Heart left ventricle (tissue), 16 donors: ENCODE results near the gene RARRES1. TPM values are rescaled to one million over a fixed set of nuclear protein-coding genes. Genes with fewer than 3 reads are reported as not detected.

ENCODE experiments used
- ATAC-seq, 4 donors: fragments of 200-7000 bp; cut with Tn5 transposase; one replicate each; pipeline ENCODE4 v1.9.1; 2020 to 2022; ENCODE audit warnings: moderate library complexity in 4 of 4, mild to moderate bottlenecking in 3 of 4, moderate number of reproducible peaks in 1 of 4
- DNase-seq, 5 donors: peaks; one replicate each; pipeline ENCODE4 v3.0.0-alpha.2; 2020
- H3K27ac ChIP-seq, 12 donors: fragments of 200-600 bp; sonication (generic) in 4 of 12; one replicate each; pipeline versions ENCODE4 v1.5.0 to v1.8.0; 2016 to 2022; ENCODE audit warnings: mild to moderate bottlenecking in 2 of 12
- H3K27me3 ChIP-seq, 9 donors: fragments of 200-600 bp; sonication (generic) in 2 of 9; one replicate each; pipeline versions ENCODE4 v1.5.1 to v1.8.0; 2016 to 2022; ENCODE audit warnings: mild to moderate bottlenecking in 3 of 9
- H3K36me3 ChIP-seq, 9 donors: fragments of 200-600 bp; sonication (generic) in 2 of 9; one replicate each; pipeline versions ENCODE4 v1.5.0 to v1.8.0; 2018 to 2022; ENCODE audit warnings: mild to moderate bottlenecking in 2 of 9
- H3K4me1 ChIP-seq, 12 donors: fragments of 200-600 bp; sonication (generic) in 4 of 12; one replicate each; pipeline versions ENCODE4 v1.5.0 to v1.8.0; 2016 to 2022; ENCODE audit warnings: mild to moderate bottlenecking in 3 of 12
- H3K4me3 ChIP-seq, 12 donors: fragments of 200-600 bp; sonication (generic) in 4 of 12; one replicate each; pipeline versions ENCODE4 v1.5.0 to v1.8.0; 2017 to 2022; ENCODE audit warnings: mild to moderate bottlenecking in 9 of 12, moderate library complexity in 4 of 12
- H3K9me3 ChIP-seq, 12 donors: fragments of 200-600 bp; sonication (generic) in 4 of 12; one replicate each; pipeline versions ENCODE4 v1.5.0 to v1.8.0; 2016 to 2022; ENCODE audit warnings: mild to moderate bottlenecking in 1 of 12
- CTCF ChIP-seq, 12 donors: fragments of 200-600 bp; sonication (generic) in 4 of 12; IDR thresholded peaks; one replicate each; pipeline versions ENCODE4 v1.5.0 to v1.8.0; 2018 to 2022; ENCODE audit warnings: antibody characterized with exemption in 12 of 12, mild to moderate bottlenecking in 5 of 12
- POLR2A ChIP-seq, 2 donors: fragments of 450-650 bp; IDR thresholded peaks; one replicate each; pipeline ENCODE4 v1.6.1; 2017; ENCODE audit warnings: antibody characterized with exemption in 2 of 2, mild to moderate bottlenecking in 2 of 2, moderate library complexity in 2 of 2
- WGBS, 4 donors: extraction: QIAGEN DNeasy Blood & Tissue Kit in 2 of 4; methylation state at CpG; one replicate each; pipeline versions ENCODE4 v1.1.5 to v1.1.7; 2013 to 2018; 5-methylcytosine and 5-hydroxymethylcytosine counted together
- intact Hi-C, 10 donors: fragments of 100-400 bp; cut with DNase I; formaldehyde crosslinking; loops; one replicate each; pipeline versions ENCODE4 v1.11.1 to v1.14.2; 2022
- polyA plus RNA-seq, 2 donors: library from polyadenylated mRNA; stranded (reverse); fragments of 200-250 nt; gene quantifications; one replicate each; pipeline ENCODE4 v1.2.3, GENCODE V29; 2013
- total RNA-seq, 9 donors: library from RNA; depleted of rRNA in 2 of 9; stranded (reverse); fragments of >200 nt in 2 of 9; fragmentation: NEBNext Ultra II Directional in 3 of 9; extraction: Animal tissue kit (Norgen Biotek cat#: 25700) in 3 of 9; gene quantifications; one replicate each; pipeline versions ENCODE4 v1.1.0 to v1.2.4, GENCODE V29; 2016 to 2023
- donor health status: ischemic (EF 13 %, LVEDD 7.1; RV severe dilation, severe dysfunction).
- donor health status: healthy with polysubstance abuse.
- donor health status: DM: no; HTN: yes; CAD: no.
- donor health status: DM: no; HTN: no; CAD: no.
- donor health status: ischemic (EF 25% LVEDD 6.9; RV normal size, moderate dysfunction).
- donor health status: ischemic (EF 25% LVEDD 5.7; RV mildly dilated, moderate dysfunction).
- donor health status: healthy.
- donor health status: DM: yes; HTN: yes; CAD: no.
- donor health status: ischemic (EF 35%, LVEDD 5.7; RV mildly dilated, moderate dysfunction).
- donor health status: nonischemic (EF 11% LVEDD 7.7; RV severe dilation, severe dysfunction).
- donor health status: DM: yes; HTN: yes; CAD: no.
- donor health status: PGD.
- donor health status: ischemic (EF 29% LVEDD 5.4; RV normal size, mild dysfunction).
- donor health status: nonischemic (EF 23%, LVEDD 6.1; RV moderate dilation, normal function).

The RARRES1 gene
- total and polyA plus RNA-seq, 11 donors: 0.63 to 69.4 (median 3.6) TPM

- intact Hi-C loops: loop anchor here in 2 of 10 donors (5.0 kb wide), 1 partner anchor 38 kb away; no protein-coding TSS in a partner anchor
- 78 to 85% (median 82%) methylated on average over 3 of the region's 3 CpGs for WGBS, 4 donors
- no peak for ATAC-seq
- H3K4me1 ChIP-seq: no peaks in the 10 kb centered on the region
- peaks cover 0 to 14% (median 6%) of the 10 kb centered on the region in 9 donors for H3K36me3 ChIP-seq
- no peak overlapping the region for H3K4me3 ChIP-seq
- H3K9me3 ChIP-seq: peaks cover 0 to 10% (median 7%) of the 10 kb centered on the region in 12 donors
- no peaks in the 10 kb centered on the region for H3K27me3 ChIP-seq
- H3K27ac ChIP-seq: no peak overlapping the region
- TF ChIP-seq CTCF (IDR thresholded peaks at IDR 0.05): no peak
- TF ChIP-seq POLR2A (IDR thresholded peaks at IDR 0.05): no peak
- DNase-seq: no peak
These were observed 7.4 kb upstream of the RARRES1 start for GRCh38 chr3:158739661-158740060.

GRCh38 chr3:158739078-158739477 is 6.8 kb upstream of the RARRES1 start:
- no peak overlapping the region for H3K4me3 ChIP-seq
- ATAC-seq (no peak), DNase-seq (no peak)
- peaks cover 0 to 13% (median 8%) of the 10 kb centered on the region in 12 donors for H3K9me3 ChIP-seq
- TF ChIP-seq CTCF (IDR thresholded peaks at IDR 0.05): no peak
- no peak for TF ChIP-seq POLR2A (IDR thresholded peaks at IDR 0.05)
- no peaks in the 10 kb centered on the region for H3K4me1 ChIP-seq
- WGBS, 4 donors: 88 to 92% (median 90%) methylated on average over 4 of the region's 4 CpGs
- H3K27me3 ChIP-seq: no peaks in the 10 kb centered on the region
- peaks cover 0 to 14% (median 6%) of the 10 kb centered on the region in 9 donors for H3K36me3 ChIP-seq
- intact Hi-C loops: loop anchor here in 1 of 10 donors (5.0 kb wide), 1 partner anchor 38 kb away; no protein-coding TSS in a partner anchor
- no peak overlapping the region for H3K27ac ChIP-seq

- no peaks in the 10 kb centered on the region for H3K4me1 ChIP-seq
- WGBS, 4 donors: 94 to 98% (median 98%) methylated on average over 6 of the region's 6 CpGs
- H3K4me3 ChIP-seq: no peak overlapping the region
- H3K27ac ChIP-seq: no peak overlapping the region
- H3K9me3 ChIP-seq: peaks cover 0 to 13% (median 8%) of the 10 kb centered on the region in 12 donors
- DNase-seq: no peak
- intact Hi-C loops: loop anchor here in 1 of 10 donors (5.0 kb wide), 1 partner anchor 39 kb away; no protein-coding TSS in a partner anchor
- no peak for ATAC-seq
- TF ChIP-seq CTCF (IDR thresholded peaks at IDR 0.05) (no peak), POLR2A (IDR thresholded peaks at IDR 0.05) (no peak)
- H3K27me3 ChIP-seq: no peaks in the 10 kb centered on the region
- peaks cover 0 to 14% (median 6%) of the 10 kb centered on the region in 9 donors for H3K36me3 ChIP-seq
These were observed 6.4 kb upstream of the RARRES1 start for GRCh38 chr3:158738653-158739052.

- peaks cover 0 to 13% (median 6%) of the 10 kb centered on the region in 9 donors for H3K36me3 ChIP-seq
- TF ChIP-seq CTCF (IDR thresholded peaks at IDR 0.05): no peak
- no peak for TF ChIP-seq POLR2A (IDR thresholded peaks at IDR 0.05)
- no peaks in the 10 kb centered on the region for H3K27me3 ChIP-seq
- no peak overlapping the region for H3K4me3 ChIP-seq
- ATAC-seq (no peak), DNase-seq (no peak)
- H3K27ac ChIP-seq: no peak overlapping the region
- 90 to 96% (median 92%) methylated on average over 9 of the region's 9 CpGs for WGBS, 4 donors
- intact Hi-C loops: loop anchor here in 1 of 10 donors (5.0 kb wide), 1 partner anchor 39 kb away; no protein-coding TSS in a partner anchor
- no peaks in the 10 kb centered on the region for H3K4me1 ChIP-seq
- peaks cover 0 to 13% (median 8%) of the 10 kb centered on the region in 12 donors for H3K9me3 ChIP-seq
These were observed 5.8 kb upstream of the RARRES1 start for GRCh38 chr3:158737976-158738615.
